MM.1S (cell line): Measurements from ENCODE around the gene SNX1.

Experiments
- DNase-seq: peaks from one replicate; pipeline ENCODE4 v3.0.0-alpha.2; 2015
- H2AFZ ChIP-seq: fragments of 300-600 bp; sonication (generic); 2 replicates; pipeline ENCODE4 v1.6.0; 2016; ENCODE audit warnings: antibody characterized with exemption, low read length
- H3F3A ChIP-seq: fragments of 300-600 bp; sonication (generic); 2 replicates; pipeline ENCODE4 v1.6.1; 2016; ENCODE audit warnings: mild to moderate bottlenecking, antibody characterized with exemption, low read length, moderate library complexity, mixed read lengths; ENCODE audit not compliant: insufficient read depth
- H3K27ac ChIP-seq: fragments of 300-600 bp; sonication (generic); 2 replicates; pipeline ENCODE4 v1.5.1; 2016; ENCODE audit warnings: mild to moderate bottlenecking, low read length
- H3K27me3 ChIP-seq: fragments of 300-600 bp; sonication (generic); replicated peaks from 2 replicates; pipeline ENCODE4 v1.6.0; 2016; ENCODE audit warnings: low read length; ENCODE audit not compliant: insufficient read depth
- H3K36me3 ChIP-seq: fragments of 300-600 bp; sonication (generic); replicated peaks from 2 replicates; pipeline ENCODE4 v1.6.1; 2016; ENCODE audit warnings: mild to moderate bottlenecking, low read length, mixed read lengths; ENCODE audit not compliant: insufficient read depth
- H3K4me1 ChIP-seq: fragments of 300-600 bp; sonication (generic); 2 replicates; pipeline ENCODE4 v1.6.1; 2016; ENCODE audit warnings: low read length, mixed read lengths
- H3K4me2 ChIP-seq: fragments of 300-600 bp; sonication (generic); 2 replicates; pipeline ENCODE4 v1.6.0; 2016; ENCODE audit warnings: low read depth, low read length
- H3K4me3 ChIP-seq: fragments of 300-600 bp; sonication (generic); 2 replicates; pipeline ENCODE4 v1.5.1; 2016; ENCODE audit warnings: low read length, mixed read lengths
- H3K79me2 ChIP-seq: fragments of 300-600 bp; sonication (generic); 2 replicates; pipeline ENCODE4 v1.6.1; 2016; ENCODE audit warnings: mixed run types, low read length, mixed read lengths
- H3K9ac ChIP-seq: fragments of 300-600 bp; sonication (generic); 2 replicates; pipeline ENCODE4 v1.6.1; 2016; ENCODE audit warnings: low read length, mixed read lengths
- H3K9me2 ChIP-seq: fragments of 300-600 bp; sonication (generic); replicated peaks from 2 replicates; pipeline ENCODE4 v1.6.1; 2016; ENCODE audit warnings: mild to moderate bottlenecking, low read length, mixed read lengths; ENCODE audit not compliant: insufficient read depth
- H3K9me3 ChIP-seq: fragments of 300-600 bp; sonication (generic); replicated peaks from 2 replicates; pipeline ENCODE4 v1.6.1; 2016; ENCODE audit warnings: mild to moderate bottlenecking, low read length, mixed read lengths; ENCODE audit not compliant: insufficient read depth
- H4K20me1 ChIP-seq: fragments of 300-600 bp; sonication (generic); 2 replicates; pipeline ENCODE4 v1.6.1; 2016; ENCODE audit warnings: mild to moderate bottlenecking, low read length, moderate library complexity, mixed read lengths; ENCODE audit not compliant: insufficient read depth
- EZH2 ChIP-seq: fragments of 300-600 bp; sonication (generic); optimal IDR thresholded peaks from 2 replicates; pipeline ENCODE3; 2017; ENCODE audit warnings: low read depth, mild to moderate bottlenecking, antibody characterized with exemption, low read length, mixed read lengths
- EZH2phosphoT487 ChIP-seq: fragments of 300-600 bp; sonication (generic); IDR thresholded peaks from 2 replicates; pipeline ENCODE4 v1.6.1; 2018; ENCODE audit warnings: antibody characterized with exemption, low read length
- TF ChIP-seq, protein P1 (sequence below): fragments of 300-600 bp; sonication (generic); IDR thresholded peaks from 2 replicates; pipeline ENCODE4 v1.5.1; 2016; ENCODE audit warnings: antibody characterized with exemption, low read length, mixed read lengths

SNX1 gene

DNA sequence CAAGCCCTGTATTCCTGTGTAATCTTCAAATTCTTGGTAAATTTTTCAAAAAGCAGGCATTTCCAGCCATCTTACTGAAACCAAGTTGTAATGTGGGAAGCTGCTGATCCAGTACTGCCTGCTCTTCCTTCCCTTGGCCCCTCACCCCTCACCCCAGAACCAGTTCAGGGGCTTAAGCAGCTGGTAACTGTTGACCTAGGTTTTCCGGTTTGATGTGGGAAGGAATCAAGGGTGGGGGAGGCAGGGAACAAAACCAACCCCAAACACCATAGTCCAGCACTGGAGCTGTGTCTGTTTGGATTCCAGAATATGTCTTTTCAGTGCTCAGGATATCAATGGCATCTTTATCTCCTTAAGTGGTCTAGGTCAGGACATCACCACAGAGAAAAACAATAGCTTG is 26.7 kb downstream of the SNX1 start:
- Histone ChIP-seq H3F3A (no peaks in the 10 kb centered on the region), H3K27me3 (no peaks in the 10 kb centered on the region), H3K9me3 (no peaks in the 10 kb centered on the region), H3K36me3 (peaks cover 9% of the 10 kb centered on the region; the same call in 1 of the 2 replicates), H4K20me1 (no peaks in the 10 kb centered on the region), H3K4me3 (no peak overlapping the region), H2AFZ (no peak overlapping the region), H3K9ac (no peak overlapping the region), H3K4me2 (no peak overlapping the region), H3K79me2 (no peaks in the 10 kb centered on the region), H3K9me2 (no peaks in the 10 kb centered on the region), H3K4me1 (no peaks in the 10 kb centered on the region), H3K27ac (no peak overlapping the region)
- TF ChIP-seq EZH2, result no peak
- no peak for DNase-seq

DNA sequence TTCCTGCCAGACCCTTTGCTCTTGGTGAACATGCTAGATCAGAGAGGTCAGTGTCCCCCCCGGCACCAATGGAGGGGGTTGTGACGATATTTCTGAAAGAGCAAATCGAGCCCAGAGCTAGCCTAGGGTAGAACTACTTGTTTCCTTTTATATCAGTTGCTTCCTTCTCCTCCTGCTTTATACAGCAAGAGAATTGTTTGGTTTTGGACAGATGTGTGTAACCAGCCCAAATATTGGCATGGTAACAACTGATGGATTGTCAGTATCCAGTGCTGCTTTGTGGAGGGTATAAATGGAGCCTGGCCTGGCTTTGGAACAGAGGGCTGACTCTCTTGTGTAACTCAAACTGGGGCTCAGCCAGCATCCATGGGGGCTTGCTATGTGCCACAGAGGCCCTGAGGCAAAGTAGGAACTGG is 27.2 kb downstream of the SNX1 start:
- H3K4me3 ChIP-seq, result no peak overlapping the region
- no peaks in the 10 kb centered on the region for H3K9me2 ChIP-seq
- no peaks in the 10 kb centered on the region for H4K20me1 ChIP-seq
- DNase-seq, result no peak
- H3K27me3 ChIP-seq, result no peaks in the 10 kb centered on the region
- no peaks in the 10 kb centered on the region for H3K79me2 ChIP-seq
- no peak overlapping the region for H3K9ac ChIP-seq
- H3F3A ChIP-seq, result no peaks in the 10 kb centered on the region
- H3K4me2 ChIP-seq, result no peak overlapping the region
- H3K27ac ChIP-seq, result no peak overlapping the region
- H3K9me3 ChIP-seq, result no peaks in the 10 kb centered on the region
- TF ChIP-seq, protein P1, sequence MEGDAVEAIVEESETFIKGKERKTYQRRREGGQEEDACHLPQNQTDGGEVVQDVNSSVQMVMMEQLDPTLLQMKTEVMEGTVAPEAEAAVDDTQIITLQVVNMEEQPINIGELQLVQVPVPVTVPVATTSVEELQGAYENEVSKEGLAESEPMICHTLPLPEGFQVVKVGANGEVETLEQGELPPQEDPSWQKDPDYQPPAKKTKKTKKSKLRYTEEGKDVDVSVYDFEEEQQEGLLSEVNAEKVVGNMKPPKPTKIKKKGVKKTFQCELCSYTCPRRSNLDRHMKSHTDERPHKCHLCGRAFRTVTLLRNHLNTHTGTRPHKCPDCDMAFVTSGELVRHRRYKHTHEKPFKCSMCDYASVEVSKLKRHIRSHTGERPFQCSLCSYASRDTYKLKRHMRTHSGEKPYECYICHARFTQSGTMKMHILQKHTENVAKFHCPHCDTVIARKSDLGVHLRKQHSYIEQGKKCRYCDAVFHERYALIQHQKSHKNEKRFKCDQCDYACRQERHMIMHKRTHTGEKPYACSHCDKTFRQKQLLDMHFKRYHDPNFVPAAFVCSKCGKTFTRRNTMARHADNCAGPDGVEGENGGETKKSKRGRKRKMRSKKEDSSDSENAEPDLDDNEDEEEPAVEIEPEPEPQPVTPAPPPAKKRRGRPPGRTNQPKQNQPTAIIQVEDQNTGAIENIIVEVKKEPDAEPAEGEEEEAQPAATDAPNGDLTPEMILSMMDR, result no peak
- TF ChIP-seq EZH2phosphoT487 (no peak), EZH2 (no peak)
- H3K36me3 ChIP-seq, result peaks cover 12% of the 10 kb centered on the region; the same call in 1 of the 2 replicates
- no peak overlapping the region for H2AFZ ChIP-seq
- no peaks in the 10 kb centered on the region for H3K4me1 ChIP-seq

DNA sequence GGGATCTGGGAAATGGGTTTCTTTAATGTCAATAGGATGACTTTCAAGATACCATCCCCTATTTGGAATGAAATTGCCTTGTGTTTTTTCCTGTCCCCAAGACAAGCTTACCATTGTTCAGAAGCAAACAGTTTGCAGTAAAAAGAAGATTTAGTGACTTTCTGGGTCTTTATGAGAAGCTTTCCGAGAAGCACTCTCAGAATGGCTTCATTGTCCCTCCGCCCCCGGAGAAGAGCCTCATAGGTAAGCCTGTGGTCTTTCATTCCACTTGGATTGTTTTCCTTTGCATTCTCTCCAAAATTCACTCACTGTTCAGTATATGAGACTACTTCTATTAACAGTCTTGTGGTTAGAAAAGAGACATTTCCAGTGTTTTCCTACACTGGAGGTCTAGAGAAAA is 30.2 kb downstream of the SNX1 start:
- Histone ChIP-seq H4K20me1 (no peaks in the 10 kb centered on the region), H3K9me3 (no peaks in the 10 kb centered on the region), H3F3A (no peaks in the 10 kb centered on the region), H3K9me2 (no peaks in the 10 kb centered on the region), H2AFZ (no peak overlapping the region), H3K36me3 (peaks cover 12% of the 10 kb centered on the region; the same call in 1 of the 2 replicates), H3K4me2 (no peak overlapping the region), H3K27ac (no peak overlapping the region), H3K27me3 (no peaks in the 10 kb centered on the region), H3K9ac (no peak overlapping the region), H3K4me3 (no peak overlapping the region), H3K79me2 (no peaks in the 10 kb centered on the region), H3K4me1 (no peaks in the 10 kb centered on the region)
- no peak for TF ChIP-seq EZH2
- no peak for TF ChIP-seq EZH2phosphoT487
- TF ChIP-seq, protein P1, result no peak
- no peak for DNase-seq

DNA sequence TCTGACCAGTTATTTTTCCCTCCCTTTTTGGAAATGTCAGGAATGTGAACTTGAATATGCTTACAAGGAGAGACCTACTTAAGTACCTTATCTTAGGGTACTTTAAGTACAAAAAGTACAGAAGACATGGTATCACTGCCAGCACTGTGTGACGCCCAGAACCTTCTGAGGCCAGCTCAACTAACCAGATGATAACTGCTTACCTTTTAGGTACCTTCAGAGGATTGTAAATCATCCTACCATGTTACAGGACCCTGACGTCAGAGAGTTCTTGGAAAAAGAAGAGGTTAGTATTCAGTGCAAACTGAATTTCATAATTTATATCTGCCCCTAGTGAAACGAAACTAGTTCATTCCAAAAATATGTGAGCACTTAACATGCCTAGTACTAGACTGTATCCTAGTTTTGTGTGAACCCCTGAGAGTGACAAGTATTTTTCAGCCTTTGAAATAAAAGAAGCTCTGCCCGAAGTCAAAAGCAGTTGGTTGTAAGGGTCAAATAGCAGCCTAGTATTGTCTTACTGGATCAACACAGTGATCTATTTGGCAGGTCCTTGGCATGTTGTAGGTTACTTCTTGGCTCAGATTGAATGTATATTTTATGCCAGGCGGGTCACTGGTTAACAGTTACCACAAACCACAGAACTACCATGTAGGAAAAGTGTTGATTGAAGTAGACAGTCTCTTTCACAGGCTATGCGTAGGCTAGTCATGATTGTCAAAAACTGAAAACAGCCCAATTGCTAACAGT is 31.9 kb downstream of the SNX1 start:
- no peak overlapping the region for H3K4me3 ChIP-seq
- no peak for DNase-seq
- no peaks in the 10 kb centered on the region for H4K20me1 ChIP-seq
- no peaks in the 10 kb centered on the region for H3K27me3 ChIP-seq
- H3K79me2 ChIP-seq, result no peaks in the 10 kb centered on the region
- no peaks in the 10 kb centered on the region for H3F3A ChIP-seq
- H3K27ac ChIP-seq, result no peak overlapping the region
- H3K9me2 ChIP-seq, result no peaks in the 10 kb centered on the region
- no peaks in the 10 kb centered on the region for H3K9me3 ChIP-seq
- H3K4me2 ChIP-seq, result no peak overlapping the region
- peaks cover 12% of the 10 kb centered on the region; the same call in 1 of the 2 replicates for H3K36me3 ChIP-seq
- H3K9ac ChIP-seq, result no peak overlapping the region
- H3K4me1 ChIP-seq, result no peaks in the 10 kb centered on the region
- no peak for TF ChIP-seq EZH2phosphoT487
- H2AFZ ChIP-seq, result no peak overlapping the region
